ENCODE data around the gene SLC35B2.
"Not testable (repeated sequence)": the region's sequence is repeated elsewhere in the genome, so short reads cannot be mapped to it uniquely, and the experiment has no call there.

Gene SLC35B2

GRCh38 chr6:44235891-44236516 lies 21.3 kb downstream of the SLC35B2 start:
- no peak for DNase-seq (ENCODE audit: low read depth in 4 of 4, low spot score in 1 of 4)

- no peak for DNase-seq (ENCODE audit: low read depth in 4 of 4, low spot score in 1 of 4)
Measured at GRCh38 chr6:44235269-44235668, 22.1 kb downstream of the SLC35B2 start.

DNA sequence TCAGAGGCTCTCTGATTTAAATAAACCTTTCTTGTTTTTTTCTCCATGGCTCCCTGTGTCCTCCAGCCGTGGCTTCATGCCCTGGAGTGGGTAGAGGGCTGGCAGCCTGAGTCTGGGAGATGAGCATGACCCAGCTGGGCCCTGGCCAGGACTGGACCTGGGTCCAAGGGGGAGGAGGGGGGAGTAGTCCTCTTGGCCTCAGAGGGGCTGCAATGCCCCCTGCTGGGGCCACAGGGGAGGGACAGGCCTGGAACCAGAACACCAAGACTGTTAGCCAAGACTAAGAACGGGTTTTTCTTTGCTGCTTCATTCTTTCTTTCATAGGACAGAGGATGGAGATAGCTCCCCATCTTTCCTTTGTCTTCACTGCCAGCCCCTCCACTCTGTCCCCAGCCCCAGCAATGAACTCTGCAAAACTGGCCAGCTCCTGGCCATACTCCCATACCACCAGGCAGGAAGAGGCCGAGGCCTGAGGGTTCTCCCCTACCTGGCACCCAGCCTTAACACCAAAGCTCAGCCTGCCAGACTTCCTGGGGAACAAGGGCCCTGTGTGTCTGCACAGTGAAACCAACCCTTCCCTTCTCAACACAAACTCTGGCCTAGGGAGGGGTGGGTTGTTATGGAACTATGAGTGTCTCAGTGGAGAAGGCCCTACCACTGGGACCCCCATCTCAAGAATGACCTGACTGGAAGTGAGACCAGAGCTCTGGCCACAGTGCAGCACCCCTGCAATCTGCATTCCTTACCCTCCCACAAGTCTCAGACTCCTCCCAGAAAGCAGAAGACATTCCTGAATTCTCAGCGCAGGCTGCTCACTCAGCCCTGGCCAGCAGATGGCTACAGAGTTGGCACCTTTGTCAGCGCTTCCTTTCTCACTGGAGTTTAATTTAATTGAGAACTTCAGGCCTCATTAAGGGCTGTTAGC lies 23.0 kb downstream of the SLC35B2 start:
- DNase-seq (ENCODE audit: low read depth in 4 of 4, low spot score in 1 of 4) = no peak

GRCh38 chr6:44233567-44234100 lies 23.7 kb downstream of the SLC35B2 start:
- no peak for DNase-seq (ENCODE audit: low read depth in 4 of 4, low spot score in 1 of 4)

DNA sequence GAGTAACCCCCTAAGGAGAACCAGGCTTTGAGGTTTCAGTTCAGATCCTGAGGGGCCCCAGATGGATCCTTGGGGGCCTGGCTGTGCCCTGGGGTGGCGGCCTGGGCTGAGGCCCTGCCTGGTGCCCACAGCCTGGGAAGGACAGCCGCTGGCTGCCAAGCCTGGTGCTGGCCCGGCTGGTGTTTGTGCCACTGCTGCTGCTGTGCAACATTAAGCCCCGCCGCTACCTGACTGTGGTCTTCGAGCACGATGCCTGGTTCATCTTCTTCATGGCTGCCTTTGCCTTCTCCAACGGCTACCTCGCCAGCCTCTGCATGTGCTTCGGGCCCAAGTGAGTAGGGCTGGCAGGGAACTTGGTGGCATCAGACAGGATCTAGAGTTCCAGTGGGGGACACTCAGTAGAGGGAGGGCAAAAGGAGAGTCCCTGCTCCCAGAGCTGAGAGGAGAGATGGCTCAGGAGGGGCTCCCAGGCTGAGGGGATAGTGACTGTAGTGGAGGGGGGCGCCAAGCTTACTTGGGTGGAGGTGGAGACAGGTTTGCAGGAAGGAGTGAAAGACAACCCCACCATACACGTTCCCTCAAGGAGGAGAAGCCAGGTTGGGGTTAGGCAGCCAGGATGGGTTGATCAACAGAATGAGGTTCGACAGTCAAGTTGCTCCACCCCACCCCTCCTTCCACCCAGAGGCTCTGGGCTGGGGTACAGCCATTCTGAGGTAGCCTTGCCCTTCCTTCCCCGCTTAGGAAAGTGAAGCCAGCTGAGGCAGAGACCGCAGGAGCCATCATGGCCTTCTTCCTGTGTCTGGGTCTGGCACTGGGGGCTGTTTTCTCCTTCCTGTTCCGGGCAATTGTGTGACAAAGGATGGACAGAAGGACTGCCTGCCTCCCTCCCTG lies 24.4 kb downstream of the SLC35B2 start:
- no peak for DNase-seq (ENCODE audit: low read depth in 4 of 4, low spot score in 1 of 4)

GRCh38 chr6:44231426-44231825 lies 25.9 kb downstream of the SLC35B2 start:
- not testable (repeated sequence) for DNase-seq (ENCODE audit: low read depth in 4 of 4, low spot score in 1 of 4)

GRCh38 chr6:44230034-44230675 lies 27.2 kb downstream of the SLC35B2 start:
- no peak for DNase-seq (ENCODE audit: low read depth in 4 of 4, low spot score in 1 of 4)

DNA sequence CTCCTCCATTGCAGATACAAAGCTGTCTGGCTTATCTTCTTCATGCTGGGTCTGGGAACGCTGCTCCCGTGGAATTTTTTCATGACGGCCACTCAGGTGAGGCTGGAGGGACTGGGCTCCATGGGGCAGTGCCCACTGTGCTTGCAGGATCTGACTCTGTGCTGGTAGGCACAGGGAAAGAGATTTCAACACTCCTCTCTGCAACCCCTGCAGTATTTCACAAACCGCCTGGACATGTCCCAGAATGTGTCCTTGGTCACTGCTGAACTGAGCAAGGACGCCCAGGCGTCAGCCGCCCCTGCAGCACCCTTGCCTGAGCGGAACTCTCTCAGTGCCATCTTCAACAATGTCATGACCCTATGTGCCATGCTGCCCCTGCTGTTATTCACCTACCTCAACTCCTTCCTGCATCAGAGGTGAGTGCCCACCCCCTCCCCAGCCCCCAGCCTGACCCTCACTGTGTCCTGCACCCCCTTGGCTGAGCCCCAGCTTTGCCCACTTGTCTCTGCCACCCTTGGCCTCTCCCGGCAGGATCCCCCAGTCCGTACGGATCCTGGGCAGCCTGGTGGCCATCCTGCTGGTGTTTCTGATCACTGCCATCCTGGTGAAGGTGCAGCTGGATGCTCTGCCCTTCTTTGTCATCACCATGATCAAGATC lies 27.8 kb downstream of the SLC35B2 start:
- DNase-seq (ENCODE audit: low read depth in 4 of 4, low spot score in 1 of 4) = no peak

GRCh38 chr6:44228836-44229235 lies 28.5 kb downstream of the SLC35B2 start:
- no peak for DNase-seq (ENCODE audit: low read depth in 4 of 4, low spot score in 1 of 4)

- DNase-seq (ENCODE audit: low read depth in 4 of 4, low spot score in 1 of 4) = no peak
Measured at GRCh38 chr6:44228433-44228832, 28.9 kb downstream of the SLC35B2 start.

- DNase-seq (ENCODE audit: low read depth in 4 of 4, low spot score in 1 of 4) = no peak
Measured at GRCh38 chr6:44228031-44228430, 29.3 kb downstream of the SLC35B2 start.

DNA sequence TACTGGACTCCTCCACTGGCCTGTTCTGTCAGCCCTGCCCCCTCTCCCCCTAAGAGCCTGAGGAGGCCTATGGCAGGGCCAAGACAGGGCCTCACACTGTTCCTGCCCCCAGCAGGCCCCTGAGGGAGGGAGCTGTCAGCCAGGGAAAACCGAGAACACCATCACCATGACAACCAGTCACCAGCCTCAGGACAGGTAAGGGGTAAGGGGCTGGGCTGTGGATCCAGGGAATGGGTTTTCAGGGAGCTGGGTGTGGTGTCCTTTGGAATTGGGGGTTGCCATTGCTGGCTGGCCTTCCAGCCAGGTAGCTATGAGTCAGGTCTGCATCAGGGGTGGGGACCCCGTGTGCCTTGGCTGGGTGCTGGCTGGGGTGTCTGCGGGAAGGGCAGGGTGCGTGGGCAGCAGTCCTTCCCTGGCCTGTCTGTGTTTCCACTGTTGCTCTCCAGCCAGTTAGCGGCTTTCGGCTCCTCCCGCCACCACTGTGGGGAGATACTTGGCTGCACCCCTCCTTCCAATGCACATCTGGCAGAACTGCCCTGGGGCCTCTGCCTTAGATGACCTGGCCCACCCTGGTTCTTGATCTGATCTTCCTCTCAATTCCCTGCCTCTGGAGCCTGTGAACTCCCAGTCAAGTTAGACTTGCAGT lies 30.1 kb downstream of the SLC35B2 start:
- no peak for DNase-seq (ENCODE audit: low read depth in 4 of 4, low spot score in 1 of 4)

DNA sequence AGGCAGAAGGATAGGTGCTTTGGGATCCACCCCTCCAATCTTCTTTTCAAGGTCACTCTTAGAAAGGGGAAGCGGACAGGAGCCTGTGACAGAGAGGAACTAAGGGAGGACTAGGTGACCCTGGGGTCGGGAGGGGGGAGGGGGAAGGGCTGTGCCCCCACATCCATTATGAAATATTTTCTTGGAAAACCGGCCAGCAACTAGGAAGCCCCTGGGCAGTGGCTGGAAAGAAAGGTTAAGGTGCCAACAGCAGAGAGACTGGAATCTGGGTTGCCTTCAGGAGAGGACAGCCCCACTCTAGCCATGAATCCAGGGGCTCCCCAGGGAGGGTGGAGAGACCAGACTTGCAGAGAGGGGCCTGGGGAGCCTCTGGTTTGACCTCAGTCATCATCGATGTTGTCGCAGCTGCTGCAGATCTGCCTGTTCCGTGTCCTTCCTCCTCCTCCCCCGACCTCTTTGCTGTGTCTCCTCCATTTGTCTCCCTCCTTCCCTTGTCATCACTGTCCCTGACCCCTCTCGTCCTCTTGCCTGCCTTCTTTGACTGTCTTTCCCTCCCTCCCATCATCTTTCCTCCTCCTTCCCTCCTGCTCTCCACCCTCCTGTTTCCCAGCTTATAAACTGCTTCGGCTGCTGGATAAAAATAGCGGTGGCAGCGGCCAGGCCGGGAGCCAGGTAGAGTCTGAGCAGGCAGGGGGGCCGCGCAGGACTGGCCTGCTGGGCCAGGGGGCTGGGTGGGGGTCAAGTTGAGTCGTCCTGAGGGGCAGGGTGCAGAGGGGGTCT lies 30.8 kb downstream of the SLC35B2 start:
- DNase-seq (ENCODE audit: low read depth in 4 of 4, low spot score in 1 of 4) = no peak

- DNase-seq (ENCODE audit: low read depth in 4 of 4, low spot score in 1 of 4) = no peak
Measured at GRCh38 chr6:44225579-44226325, 31.6 kb downstream of the SLC35B2 start.

GRCh38 chr6:44224965-44225305 lies 32.4 kb downstream of the SLC35B2 start:
- DNase-seq (ENCODE audit: low read depth in 4 of 4, low spot score in 1 of 4) = no peak

- no peak for DNase-seq (ENCODE audit: low read depth in 4 of 4, low spot score in 1 of 4)
Measured at GRCh38 chr6:44224029-44224964, 33.0 kb downstream of the SLC35B2 start.

DNA sequence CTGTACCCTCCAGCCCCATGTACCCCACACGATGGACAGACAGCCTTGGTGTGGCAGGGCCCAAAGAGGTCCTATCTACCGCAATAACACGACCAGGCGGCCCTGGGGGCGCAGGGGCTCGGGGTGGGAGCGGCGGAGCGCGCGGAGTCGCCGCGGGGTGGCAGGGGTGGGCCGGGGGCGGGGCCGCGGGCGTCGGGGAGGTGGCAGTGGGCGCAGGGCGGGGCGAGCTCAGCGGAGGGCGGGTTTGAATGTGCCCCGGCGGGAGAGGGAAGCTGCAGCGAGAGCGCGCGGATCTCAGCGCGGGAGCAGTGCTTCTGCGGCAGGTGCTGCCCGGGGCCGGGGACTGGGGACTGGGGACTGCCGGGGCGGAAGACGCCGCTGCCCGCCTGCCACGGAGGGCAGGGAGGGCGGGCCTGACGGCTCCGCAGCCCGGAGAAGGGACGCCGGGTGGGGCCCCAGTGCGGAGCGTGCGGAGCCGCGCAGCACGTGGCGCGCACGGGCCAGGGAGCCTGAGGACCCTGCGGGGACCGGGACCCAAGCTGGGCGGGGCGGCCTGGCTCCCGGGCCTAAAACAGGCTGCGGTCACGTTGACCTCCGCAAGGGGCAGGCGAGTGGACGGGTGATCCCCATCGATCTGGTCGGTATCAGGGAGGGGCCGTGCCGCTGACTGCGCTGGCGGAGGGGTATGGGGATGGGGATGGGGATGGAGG lies 33.9 kb downstream of the SLC35B2 start, which contains the start of gene SLC29A1:
SLC29A1 (plus strand) TSS at position 277 of the 710 bp plus-strand sequence. CDS start 3,719 bp downstream, outside the sequence.
- peak; percentile 64 to 85 (median 82) for DNase-seq (ENCODE audit: low read depth in 4 of 4, low spot score in 1 of 4)

All from stimulated activated CD4-positive, alpha-beta T cell treated with anti-CD3 and anti-CD28 coated beads, Interleukin-1b, Interleukin-23, amount 100 ng/mL, for 24 hours (primary cell).